ENCODE results near the gene EEF1AKMT4.

The EEF1AKMT4 gene

DNA sequence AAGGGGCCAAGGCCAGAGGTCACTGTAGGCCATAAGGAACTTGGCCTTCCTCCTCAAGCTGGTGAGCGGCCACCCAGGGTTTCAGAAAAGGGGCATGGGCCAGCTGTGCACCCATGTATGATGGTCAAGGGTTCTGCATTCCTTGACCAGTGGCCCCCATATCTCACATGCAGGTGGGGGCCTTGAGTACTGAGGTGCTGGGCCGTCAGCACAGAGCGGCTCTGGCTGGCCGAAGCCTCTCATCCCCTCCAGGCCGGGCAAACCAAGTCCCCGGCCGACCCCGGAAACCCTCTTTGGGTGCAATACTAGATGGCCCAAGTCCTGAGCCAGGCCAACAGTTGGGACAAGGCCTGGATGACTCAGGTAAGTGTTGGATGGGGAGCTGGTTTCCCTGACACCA, 10.3 kb upstream of the EEF1AKMT4 start:
- no peaks in the 10 kb centered on the region for H4K20me1 ChIP-seq (ENCODE audit: insufficient read depth, low read length, poor library complexity, severe bottlenecking)

DNA sequence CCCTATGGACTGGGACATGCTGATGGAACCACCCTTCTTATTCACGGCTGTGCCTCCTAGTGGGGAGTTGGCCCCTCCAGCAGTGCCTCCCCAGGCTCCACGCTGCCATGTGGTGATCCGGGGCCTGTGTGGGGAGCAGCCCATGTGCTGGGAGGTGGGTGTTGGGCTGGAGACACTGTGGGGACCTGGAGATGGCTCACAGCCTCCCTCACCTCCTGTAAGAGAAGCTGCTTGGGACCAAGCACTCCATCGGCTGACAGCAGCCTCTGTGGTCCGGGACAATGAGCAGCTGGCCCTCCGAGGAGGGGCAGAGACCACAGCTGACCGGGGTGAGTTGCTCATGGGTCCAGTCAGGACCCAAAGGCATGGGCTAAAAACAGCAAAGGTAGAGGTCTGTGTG, 9.8 kb upstream of the EEF1AKMT4 start:
- Histone ChIP-seq H4K20me1 (ENCODE audit: insufficient read depth, low read length, poor library complexity, severe bottlenecking) (no peaks in the 10 kb centered on the region), H3K79me2 (ENCODE audit: insufficient read depth, low read length) (no peaks in the 10 kb centered on the region), H3K36me3 (ENCODE audit: insufficient read depth, low read length) (peaks cover 26% of the 10 kb centered on the region; the same call in 1 of the 2 replicates)

More for the DNA sequence above, 10.3 kb upstream of the EEF1AKMT4 start:
- Histone ChIP-seq H3K79me2 (ENCODE audit: insufficient read depth, low read length) (no peaks in the 10 kb centered on the region), H3K9me2 (replicated peaks; ENCODE audit: low read depth, low read length) (no peaks in the 10 kb centered on the region), H3K4me1 (ENCODE audit: insufficient read depth, low read length, poor library complexity, severe bottlenecking) (no peaks in the 10 kb centered on the region), H3K9ac (ENCODE audit: low read depth, low read length, poor library complexity, severe bottlenecking) (no peak overlapping the region), H3K27me3 (ENCODE audit: insufficient read depth, low read length, poor library complexity, severe bottlenecking) (no peaks in the 10 kb centered on the region), H3K4me2 (ENCODE audit: low read depth, low read length, poor library complexity, severe bottlenecking) (no peak overlapping the region), H3F3A (ENCODE audit: low read depth) (no peaks in the 10 kb centered on the region), H3K9me3 (ENCODE audit: insufficient read depth, low read depth, low read length) (no peaks in the 10 kb centered on the region), H3K4me3 (ENCODE audit: low read length, poor library complexity, severe bottlenecking) (no peak overlapping the region), H3K36me3 (ENCODE audit: insufficient read depth, low read length) (peaks cover 22% of the 10 kb centered on the region; the same call in 1 of the 2 replicates), H2AFZ (ENCODE audit: low read length) (no peak overlapping the region)
- TF ChIP-seq, protein P1, sequence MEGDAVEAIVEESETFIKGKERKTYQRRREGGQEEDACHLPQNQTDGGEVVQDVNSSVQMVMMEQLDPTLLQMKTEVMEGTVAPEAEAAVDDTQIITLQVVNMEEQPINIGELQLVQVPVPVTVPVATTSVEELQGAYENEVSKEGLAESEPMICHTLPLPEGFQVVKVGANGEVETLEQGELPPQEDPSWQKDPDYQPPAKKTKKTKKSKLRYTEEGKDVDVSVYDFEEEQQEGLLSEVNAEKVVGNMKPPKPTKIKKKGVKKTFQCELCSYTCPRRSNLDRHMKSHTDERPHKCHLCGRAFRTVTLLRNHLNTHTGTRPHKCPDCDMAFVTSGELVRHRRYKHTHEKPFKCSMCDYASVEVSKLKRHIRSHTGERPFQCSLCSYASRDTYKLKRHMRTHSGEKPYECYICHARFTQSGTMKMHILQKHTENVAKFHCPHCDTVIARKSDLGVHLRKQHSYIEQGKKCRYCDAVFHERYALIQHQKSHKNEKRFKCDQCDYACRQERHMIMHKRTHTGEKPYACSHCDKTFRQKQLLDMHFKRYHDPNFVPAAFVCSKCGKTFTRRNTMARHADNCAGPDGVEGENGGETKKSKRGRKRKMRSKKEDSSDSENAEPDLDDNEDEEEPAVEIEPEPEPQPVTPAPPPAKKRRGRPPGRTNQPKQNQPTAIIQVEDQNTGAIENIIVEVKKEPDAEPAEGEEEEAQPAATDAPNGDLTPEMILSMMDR (conservative IDR thresholded peaks at IDR 0.05; ENCODE audit: low read length): no peak
- no peak for TF ChIP-seq EZH2phosphoT487 (IDR thresholded peaks at IDR 0.05; ENCODE audit: borderline replicate concordance)

DNA sequence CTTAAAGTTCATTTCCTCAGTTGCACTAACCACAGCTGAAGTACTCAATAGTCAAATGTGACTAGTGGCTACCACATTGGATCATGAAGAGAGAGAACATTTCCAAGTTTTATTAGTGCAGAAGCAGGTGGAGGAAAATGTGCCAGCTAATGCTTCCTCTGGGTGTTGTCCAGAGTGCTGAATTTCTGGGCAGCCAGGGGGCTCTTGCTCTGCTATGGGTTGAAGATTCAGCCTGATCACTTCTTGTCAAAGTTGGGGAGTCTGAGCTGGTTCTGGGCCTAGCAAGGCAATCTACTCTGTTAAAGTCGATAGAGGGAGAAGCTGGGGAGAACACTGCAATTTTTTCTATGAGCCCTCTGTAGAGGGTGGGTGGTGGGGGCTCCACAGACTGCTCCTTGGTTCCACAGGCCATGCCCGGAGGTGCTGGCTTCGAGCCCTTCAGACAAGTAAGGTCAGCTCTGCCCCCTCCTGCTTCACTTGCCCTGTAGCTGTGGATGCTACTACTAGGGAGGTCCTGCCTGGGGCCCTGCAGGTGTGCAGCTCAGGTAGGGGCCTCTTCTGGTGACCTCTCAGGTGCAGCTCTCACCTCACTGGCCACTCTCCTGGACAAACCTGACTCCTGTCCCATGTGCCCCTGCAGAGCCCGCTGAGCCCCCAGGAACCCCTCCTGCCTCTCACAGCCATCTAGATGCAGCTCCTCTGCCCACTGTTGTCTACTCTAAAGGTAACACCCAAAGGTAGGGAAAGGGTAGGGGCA, 8.9 kb upstream of the EEF1AKMT4 start:
- H3K4me3 ChIP-seq (ENCODE audit: low read length, poor library complexity, severe bottlenecking): no peak overlapping the region
- H3K9ac ChIP-seq (ENCODE audit: low read depth, low read length, poor library complexity, severe bottlenecking): no peak overlapping the region
- H3K4me2 ChIP-seq (ENCODE audit: low read depth, low read length, poor library complexity, severe bottlenecking): no peak overlapping the region

More for the DNA sequence above, 9.8 kb upstream of the EEF1AKMT4 start:
- no peak overlapping the region for H3K9ac ChIP-seq (ENCODE audit: low read depth, low read length, poor library complexity, severe bottlenecking)
- no peak overlapping the region for H3K4me2 ChIP-seq (ENCODE audit: low read depth, low read length, poor library complexity, severe bottlenecking)
- no peaks in the 10 kb centered on the region for H3K9me3 ChIP-seq (ENCODE audit: insufficient read depth, low read depth, low read length)
- H3F3A ChIP-seq (ENCODE audit: low read depth): no peaks in the 10 kb centered on the region
- no peaks in the 10 kb centered on the region for H3K4me1 ChIP-seq (ENCODE audit: insufficient read depth, low read length, poor library complexity, severe bottlenecking)
- TF ChIP-seq EZH2phosphoT487 (IDR thresholded peaks at IDR 0.05; ENCODE audit: borderline replicate concordance): no peak
- TF ChIP-seq, protein P1 (conservative IDR thresholded peaks at IDR 0.05; ENCODE audit: low read length): no peak
- no peaks in the 10 kb centered on the region for H3K27me3 ChIP-seq (ENCODE audit: insufficient read depth, low read length, poor library complexity, severe bottlenecking)
- H3K9me2 ChIP-seq (replicated peaks; ENCODE audit: low read depth, low read length): no peaks in the 10 kb centered on the region
- no peak overlapping the region for H2AFZ ChIP-seq (ENCODE audit: low read length)
- no peak overlapping the region for H3K4me3 ChIP-seq (ENCODE audit: low read length, poor library complexity, severe bottlenecking)

More for the DNA sequence above, 8.9 kb upstream of the EEF1AKMT4 start:
- Histone ChIP-seq H3F3A (ENCODE audit: low read depth) (no peaks in the 10 kb centered on the region), H3K4me1 (ENCODE audit: insufficient read depth, low read length, poor library complexity, severe bottlenecking) (no peaks in the 10 kb centered on the region), H2AFZ (ENCODE audit: low read length) (no peak overlapping the region), H3K79me2 (ENCODE audit: insufficient read depth, low read length) (no peaks in the 10 kb centered on the region), H3K36me3 (ENCODE audit: insufficient read depth, low read length) (peaks cover 33% of the 10 kb centered on the region; the same call in 1 of the 2 replicates), H3K9me2 (replicated peaks; ENCODE audit: low read depth, low read length) (no peaks in the 10 kb centered on the region), H3K9me3 (ENCODE audit: insufficient read depth, low read depth, low read length) (no peaks in the 10 kb centered on the region), H3K27me3 (ENCODE audit: insufficient read depth, low read length, poor library complexity, severe bottlenecking) (no peaks in the 10 kb centered on the region), H4K20me1 (ENCODE audit: insufficient read depth, low read length, poor library complexity, severe bottlenecking) (no peaks in the 10 kb centered on the region)
- TF ChIP-seq EZH2phosphoT487 (IDR thresholded peaks at IDR 0.05; ENCODE audit: borderline replicate concordance): no peak
- TF ChIP-seq, protein P1 (conservative IDR thresholded peaks at IDR 0.05; ENCODE audit: low read length): no peak

All from Loucy (cell line).